KOPT-K1 (cell line): Measurements from ENCODE around the gene NOX3.
"Not testable (repeated sequence)": the region's sequence is repeated elsewhere in the genome, so short reads cannot be mapped to it uniquely, and the experiment has no call there.

Source experiments
- H3K27ac ChIP-seq: fragments of 200-600 bp; sonication (generic); 2 replicates; pipeline ENCODE4 v1.5.1; 2016; ENCODE audit warnings: antibody characterized with exemption, mild to moderate bottlenecking, low read depth, low read length; ENCODE audit not compliant: poor library complexity, severe bottlenecking
- H3K36me3 ChIP-seq: fragments of 200-600 bp; sonication (generic); 2 replicates; pipeline ENCODE4 v1.5.1; 2017; ENCODE audit warnings: antibody characterized with exemption, mild to moderate bottlenecking, low read length, moderate library complexity; ENCODE audit not compliant: insufficient read depth
- H3K9me3 ChIP-seq: fragments of 200-600 bp; sonication (generic); 2 replicates; pipeline ENCODE4 v1.5.1; 2017; ENCODE audit warnings: antibody characterized with exemption, low read length, mild to moderate bottlenecking; ENCODE audit not compliant: insufficient read depth, poor library complexity, severe bottlenecking

The NOX3 gene

GRCh38 chr6:155486721-155487294 is 31.2 kb upstream of the NOX3 start:
- no peaks in the 10 kb centered on the region for H3K36me3 ChIP-seq
- H3K9me3 ChIP-seq: no peaks in the 10 kb centered on the region
- no peak overlapping the region for H3K27ac ChIP-seq

GRCh38 chr6:155485756-155486155 is 30.1 kb upstream of the NOX3 start:
- no peaks in the 10 kb centered on the region for H3K9me3 ChIP-seq
- no peak overlapping the region for H3K27ac ChIP-seq
- no peaks in the 10 kb centered on the region for H3K36me3 ChIP-seq

GRCh38 chr6:155483858-155484257 is 28.2 kb upstream of the NOX3 start:
- H3K27ac ChIP-seq: no peak overlapping the region
- H3K36me3 ChIP-seq: no peaks in the 10 kb centered on the region
- H3K9me3 ChIP-seq: no peaks in the 10 kb centered on the region

GRCh38 chr6:155481215-155481614 is 25.6 kb upstream of the NOX3 start:
- H3K36me3 ChIP-seq: no peaks in the 10 kb centered on the region
- no peaks in the 10 kb centered on the region for H3K9me3 ChIP-seq
- H3K27ac ChIP-seq: no peak overlapping the region

- H3K36me3 ChIP-seq: no peaks in the 10 kb centered on the region
- no peak overlapping the region for H3K27ac ChIP-seq
- H3K9me3 ChIP-seq: peaks cover 5% of the 10 kb centered on the region
Observed at GRCh38 chr6:155473741-155474140, 18.1 kb upstream of the NOX3 start.

GRCh38 chr6:155472886-155473285 is 17.2 kb upstream of the NOX3 start:
- no peaks in the 10 kb centered on the region for H3K36me3 ChIP-seq

GRCh38 chr6:155470979-155471616 is 15.5 kb upstream of the NOX3 start:
- H3K36me3 ChIP-seq, H3K9me3 ChIP-seq, H3K27ac ChIP-seq: not testable (repeated sequence)

More at GRCh38 chr6:155472886-155473285, 17.2 kb upstream of the NOX3 start:
- Histone ChIP-seq H3K9me3 (peaks cover 5% of the 10 kb centered on the region), H3K27ac (no peak overlapping the region)

- not testable (repeated sequence) for H3K36me3 ChIP-seq, H3K9me3 ChIP-seq, H3K27ac ChIP-seq
Observed at GRCh38 chr6:155468543-155468942, 12.9 kb upstream of the NOX3 start.

- peaks cover 5% of the 10 kb centered on the region for H3K9me3 ChIP-seq
- H3K27ac ChIP-seq: no peak overlapping the region
- no peaks in the 10 kb centered on the region for H3K36me3 ChIP-seq
Observed at GRCh38 chr6:155466539-155466938, 10.9 kb upstream of the NOX3 start.

- Histone ChIP-seq H3K27ac (no peak overlapping the region), H3K36me3 (no peaks in the 10 kb centered on the region)
Observed at GRCh38 chr6:155461556-155461955, 5.9 kb upstream of the NOX3 start.

GRCh38 chr6:155454471-155454870 is 1.2 kb downstream of the NOX3 start:
- H3K36me3 ChIP-seq: no peaks in the 10 kb centered on the region
- no peak overlapping the region for H3K27ac ChIP-seq
- H3K9me3 ChIP-seq: no peaks in the 10 kb centered on the region

More at GRCh38 chr6:155461556-155461955, 5.9 kb upstream of the NOX3 start:
- H3K9me3 ChIP-seq: no peaks in the 10 kb centered on the region

- H3K36me3 ChIP-seq: no peaks in the 10 kb centered on the region
- no peak overlapping the region for H3K27ac ChIP-seq
- H3K9me3 ChIP-seq: no peaks in the 10 kb centered on the region
Observed at GRCh38 chr6:155454008-155454407, 1.6 kb downstream of the NOX3 start.

- Histone ChIP-seq H3K9me3 (no peaks in the 10 kb centered on the region), H3K27ac (no peak overlapping the region), H3K36me3 (no peaks in the 10 kb centered on the region)
Observed at GRCh38 chr6:155452576-155452975, 3.1 kb downstream of the NOX3 start.

GRCh38 chr6:155451530-155451929 is 4.1 kb downstream of the NOX3 start:
- not testable (repeated sequence) for H3K9me3 ChIP-seq, H3K36me3 ChIP-seq, H3K27ac ChIP-seq

- Histone ChIP-seq H3K9me3 (no peaks in the 10 kb centered on the region), H3K36me3 (no peaks in the 10 kb centered on the region), H3K27ac (no peak overlapping the region)
Observed at GRCh38 chr6:155450240-155450581, 5.4 kb downstream of the NOX3 start.

GRCh38 chr6:155449450-155450239 is 6.0 kb downstream of the NOX3 start:
- Histone ChIP-seq H3K36me3 (no peaks in the 10 kb centered on the region), H3K9me3 (no peaks in the 10 kb centered on the region), H3K27ac (no peak overlapping the region)
